Measurements from ENCODE around the gene MID1. TPM values are rescaled to one million over a fixed set of nuclear protein-coding genes. Genes with fewer than 3 reads are reported as not detected.

Gene MID1

GRCh38 chrX:10397349-10397748 lies 223.0 kb downstream of the MID1 start:
- no peaks in the 10 kb centered on the region for H3K27me3 ChIP-seq (ENCODE audit: control insufficient read depth in 1 of 2, insufficient read depth in 1 of 2, low read length in 2 of 2)
- H3K23ac ChIP-seq (ENCODE audit: low read length in 2 of 2): no peak overlapping the region
- no peak overlapping the region for H3K4me2 ChIP-seq (ENCODE audit: low read length, poor library complexity, severe bottlenecking)
- no peaks in the 10 kb centered on the region for H3K79me1 ChIP-seq (replicated peaks; ENCODE audit: low read length, poor library complexity, severe bottlenecking)
- H3K18ac ChIP-seq (ENCODE audit: low read depth in 1 of 2, low read length in 2 of 2): no peak overlapping the region
- H3K14ac ChIP-seq (ENCODE audit: low read length in 2 of 2): no peak overlapping the region
- no peaks in the 10 kb centered on the region for H3K4me1 ChIP-seq (ENCODE audit: control insufficient read depth, insufficient read depth, low read depth, low read length)
- H3K4ac ChIP-seq (ENCODE audit: low read depth in 1 of 2, low read length in 2 of 2): no peak overlapping the region
- no peak overlapping the region for H3K27ac ChIP-seq (ENCODE audit: low read length, poor library complexity, severe bottlenecking)
- DNase-seq: no peak
- WGBS: 86% methylated on average over 1 of the region's 3 CpGs
- no peaks in the 10 kb centered on the region for H3K9me3 ChIP-seq (ENCODE audit: control insufficient read depth, low read length)
- no peak overlapping the region for H2BK5ac ChIP-seq (ENCODE audit: low read depth, low read length, poor library complexity, severe bottlenecking)
- no peak overlapping the region for H3K4me3 ChIP-seq (ENCODE audit: insufficient read depth in 1 of 2, low read depth in 1 of 2, low read length in 2 of 2)
- H2AK5ac ChIP-seq (ENCODE audit: low read length, severe bottlenecking): no peak overlapping the region
- H2BK120ac ChIP-seq (ENCODE audit: low read depth, low read length): no peak overlapping the region
- H3K9ac ChIP-seq (ENCODE audit: low read length): no peak overlapping the region
- H3K36me3 ChIP-seq (ENCODE audit: control insufficient read depth in 1 of 2, insufficient read depth in 2 of 2, low read depth in 1 of 2, low read length in 2 of 2): no peaks in the 10 kb centered on the region
- no peak overlapping the region for H2BK15ac ChIP-seq (ENCODE audit: low read depth, poor library complexity, severe bottlenecking)
- H4K8ac ChIP-seq (ENCODE audit: low read length): no peak overlapping the region
- no peak overlapping the region for H2BK12ac ChIP-seq (ENCODE audit: low read length in 2 of 2)
- H2AFZ ChIP-seq (ENCODE audit: low read depth, low read length): no peak overlapping the region
- H4K91ac ChIP-seq (ENCODE audit: low read length): no peak overlapping the region

- H2AK5ac ChIP-seq (ENCODE audit: low read length, severe bottlenecking): no peak overlapping the region
- H4K8ac ChIP-seq (ENCODE audit: low read length): no peak overlapping the region
- no peak overlapping the region for H2BK120ac ChIP-seq (ENCODE audit: low read depth, low read length)
- H3K9me3 ChIP-seq (ENCODE audit: control insufficient read depth, low read length): no peaks in the 10 kb centered on the region
- no peaks in the 10 kb centered on the region for H3K27me3 ChIP-seq (ENCODE audit: control insufficient read depth in 1 of 2, insufficient read depth in 1 of 2, low read length in 2 of 2)
- H2BK12ac ChIP-seq (ENCODE audit: low read length in 2 of 2): no peak overlapping the region
- H3K18ac ChIP-seq (ENCODE audit: low read depth in 1 of 2, low read length in 2 of 2): no peak overlapping the region
- no peaks in the 10 kb centered on the region for H3K79me1 ChIP-seq (replicated peaks; ENCODE audit: low read length, poor library complexity, severe bottlenecking)
- H3K4me3 ChIP-seq (ENCODE audit: insufficient read depth in 1 of 2, low read depth in 1 of 2, low read length in 2 of 2): no peak overlapping the region
- no peak overlapping the region for H3K23ac ChIP-seq (ENCODE audit: low read length in 2 of 2)
- H3K4me1 ChIP-seq (ENCODE audit: control insufficient read depth, insufficient read depth, low read depth, low read length): no peaks in the 10 kb centered on the region
- no peak overlapping the region for H4K91ac ChIP-seq (ENCODE audit: low read length)
- H3K4ac ChIP-seq (ENCODE audit: low read depth in 1 of 2, low read length in 2 of 2): no peak overlapping the region
- H3K4me2 ChIP-seq (ENCODE audit: low read length, poor library complexity, severe bottlenecking): no peak overlapping the region
- no peak for DNase-seq
- H3K14ac ChIP-seq (ENCODE audit: low read length in 2 of 2): no peak overlapping the region
- no peak overlapping the region for H2AFZ ChIP-seq (ENCODE audit: low read depth, low read length)
- H3K9ac ChIP-seq (ENCODE audit: low read length): no peak overlapping the region
- no peak overlapping the region for H2BK5ac ChIP-seq (ENCODE audit: low read depth, low read length, poor library complexity, severe bottlenecking)
- no peak overlapping the region for H3K27ac ChIP-seq (ENCODE audit: low read length, poor library complexity, severe bottlenecking)
- 89% methylated on average over 3 of the region's 6 CpGs for WGBS
- no peak overlapping the region for H2BK15ac ChIP-seq (ENCODE audit: low read depth, poor library complexity, severe bottlenecking)
- H3K36me3 ChIP-seq (ENCODE audit: control insufficient read depth in 1 of 2, insufficient read depth in 2 of 2, low read depth in 1 of 2, low read length in 2 of 2): no peaks in the 10 kb centered on the region
Measured at GRCh38 chrX:10395643-10396042, 224.7 kb downstream of the MID1 start.

Small RNAs within 50 kb of the gene (small RNA-seq; reads per million reads assigned to genes)
- gene RNU6-800P (ENCODE audit: low read depth): not detected

All from mesenchymal stem cell (in vitro differentiated cells and primary cell).